MM.1S (cell line): ENCODE results near the gene ATXN1.

Experiments used
- CTCF ChIP-seq: fragments of 300-600 bp; sonication (generic); IDR thresholded peaks from 2 replicates; pipeline ENCODE4 v1.5.1; 2016; ENCODE audit warnings: antibody characterized with exemption, low read length, mixed read lengths
- EZH2 ChIP-seq: fragments of 300-600 bp; sonication (generic); optimal IDR thresholded peaks from 2 replicates; pipeline ENCODE3; 2017; ENCODE audit warnings: low read depth, mild to moderate bottlenecking, antibody characterized with exemption, low read length, mixed read lengths

- TF ChIP-seq CTCF (no peak), EZH2 (no peak)
Observed at GRCh38 chr6:16431106-16431505, 330.2 kb downstream of the ATXN1 start.
